HG03095 (cell line): ENCODE measurements around the gene PABPC3.

Source experiments
- ATAC-seq: cut with Tn5 transposase; IDR thresholded peaks from one replicate; pipeline ENCODE4 v1.9.1; 2021; ENCODE audit warnings: moderate library complexity; ENCODE audit not compliant: unreplicated experiment

PABPC3 gene

DNA sequence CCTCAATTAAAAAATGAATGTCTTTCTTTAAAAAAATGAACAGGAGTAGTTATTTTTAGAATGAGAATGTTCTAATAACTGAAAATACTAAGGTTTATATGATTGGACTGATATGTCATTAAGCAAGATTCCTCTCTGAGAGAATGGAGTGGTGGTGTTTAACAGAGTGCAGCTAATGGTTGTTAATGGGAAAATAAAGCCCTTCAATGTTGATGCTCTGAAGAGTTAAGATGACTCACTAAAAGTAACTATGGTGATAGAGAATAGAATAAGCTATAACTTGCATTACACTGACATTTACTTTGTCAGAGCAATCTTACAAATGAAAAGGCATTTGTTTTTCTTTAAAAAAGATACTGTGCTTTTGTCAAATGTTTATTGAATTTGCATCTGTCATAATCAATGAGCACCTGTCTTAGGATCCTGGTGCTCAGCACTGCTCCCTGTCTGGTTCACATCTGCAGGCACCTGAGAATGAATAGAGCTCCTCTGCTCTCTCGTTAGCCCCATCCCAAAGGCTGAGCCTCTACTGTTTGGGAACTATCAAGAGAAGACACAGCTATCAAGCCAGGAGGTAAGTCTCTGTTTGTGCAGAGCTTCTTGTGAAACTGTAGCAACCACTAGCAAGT lies 15.1 kb downstream of the PABPC3 start:
- ATAC-seq, result no peak

GRCh38 chr13:25111585-25111956 lies 15.6 kb downstream of the PABPC3 start:
- no peak for ATAC-seq

DNA sequence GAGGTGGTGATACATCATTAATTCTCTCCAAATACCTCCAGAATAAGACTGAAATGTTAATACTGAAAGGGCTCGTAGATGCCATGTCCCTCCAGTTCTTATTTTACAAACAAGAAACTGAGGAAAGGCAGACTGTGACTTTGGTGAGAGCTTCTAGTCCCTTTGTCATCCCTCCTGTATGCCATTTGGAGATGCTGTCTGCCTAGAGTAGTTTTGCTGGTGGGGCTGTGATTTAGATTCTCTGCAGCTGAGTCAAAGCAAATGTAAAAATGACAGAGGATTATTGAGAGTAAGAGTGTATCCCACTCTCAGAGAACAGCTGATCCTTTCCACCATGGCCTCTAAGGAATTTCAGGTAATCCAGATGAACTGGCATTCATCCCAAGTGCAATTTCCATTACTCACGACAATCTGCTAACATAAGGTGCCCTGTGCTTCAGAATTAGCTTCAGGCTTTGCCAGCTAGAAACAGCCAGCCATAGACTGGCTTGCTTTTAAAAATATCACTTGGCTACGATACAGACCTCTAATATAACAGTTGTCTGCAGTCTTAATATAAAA lies 16.8 kb downstream of the PABPC3 start:
- no peak for ATAC-seq

DNA sequence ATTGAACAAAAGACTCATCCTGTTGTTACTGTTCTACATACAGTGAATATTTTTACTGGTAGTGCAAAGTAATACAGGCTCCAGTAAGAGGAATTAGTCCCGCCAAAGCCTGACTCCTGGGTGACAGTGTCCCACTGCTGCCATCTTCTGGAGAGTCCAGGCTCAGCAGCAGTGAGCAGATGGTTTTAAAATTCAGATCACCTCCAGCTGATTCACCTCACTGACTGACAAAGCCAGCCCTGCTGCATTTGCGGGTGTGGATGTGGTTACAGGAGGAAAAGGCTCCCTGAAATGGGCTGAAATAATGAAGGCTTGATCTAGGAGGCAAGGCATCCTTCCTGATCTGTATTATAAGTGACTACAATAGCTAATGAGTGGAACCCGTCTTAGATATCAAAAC lies 18.3 kb downstream of the PABPC3 start:
- no peak for ATAC-seq

- ATAC-seq, result no peak
Measured at GRCh38 chr13:25116044-25116443, 20.1 kb downstream of the PABPC3 start.

- no peak for ATAC-seq
Measured at GRCh38 chr13:25117312-25117711, 21.4 kb downstream of the PABPC3 start.

DNA sequence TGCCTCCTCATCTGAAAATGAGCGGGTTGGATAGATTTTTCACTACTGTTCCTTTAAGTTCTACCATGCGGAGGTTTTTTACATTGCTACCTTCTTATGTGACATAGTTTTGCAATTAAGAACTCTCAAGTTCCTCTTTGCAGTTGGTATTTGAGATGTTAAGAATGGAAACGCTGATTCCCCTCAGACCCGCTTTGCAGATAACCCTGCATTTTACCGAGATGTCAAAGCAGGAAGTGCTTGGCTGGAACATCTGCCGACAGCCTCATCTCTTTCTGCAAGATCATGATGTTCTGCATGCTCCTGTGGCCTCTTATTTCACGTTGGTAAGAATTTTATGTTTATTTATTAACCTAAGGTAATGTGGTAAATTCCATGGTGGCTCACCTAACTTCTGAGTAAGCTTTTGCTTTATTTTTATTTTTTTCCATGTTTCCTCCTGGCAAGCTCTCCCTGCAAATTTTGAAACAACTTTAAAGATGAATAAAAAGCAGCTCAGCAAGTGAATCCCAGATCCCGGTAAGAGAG lies 22.5 kb downstream of the PABPC3 start:
- no peak for ATAC-seq

- ATAC-seq, result no peak
Measured at GRCh38 chr13:25130944-25131343, 35.0 kb downstream of the PABPC3 start.

- ATAC-seq, result no peak
Measured at GRCh38 chr13:25131881-25132420, 36.0 kb downstream of the PABPC3 start.

DNA sequence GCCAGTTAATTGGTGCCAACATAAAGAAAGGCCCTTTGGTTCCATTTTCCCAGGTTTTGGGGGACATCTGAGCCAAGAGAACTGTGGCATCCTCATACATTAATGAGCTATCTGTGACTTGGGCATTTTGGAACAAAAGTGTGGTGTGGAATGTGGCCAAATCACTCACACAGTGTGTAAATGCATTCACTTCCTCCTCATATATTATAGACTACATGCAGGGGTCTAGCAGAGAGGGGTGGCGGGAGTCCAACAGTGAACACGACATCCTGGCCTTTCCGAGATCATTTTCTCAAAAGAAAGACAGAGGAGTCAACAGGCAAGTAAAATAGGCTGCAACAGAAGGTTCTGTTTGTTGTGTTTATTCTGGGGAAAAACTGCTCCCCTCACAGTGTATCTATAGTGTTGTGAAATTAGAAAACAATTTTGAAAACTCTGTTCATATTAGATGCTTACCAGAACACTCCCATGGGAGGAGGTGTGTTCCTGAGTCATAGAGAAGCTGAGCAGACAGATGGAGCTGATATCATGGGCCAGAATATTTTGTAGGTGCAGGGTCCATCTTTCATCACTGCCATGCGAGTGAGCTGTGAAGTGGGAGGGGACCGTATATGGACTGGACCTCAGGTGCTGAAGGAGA lies 36.9 kb downstream of the PABPC3 start:
- ATAC-seq, result no peak

- ATAC-seq, result no peak
Measured at GRCh38 chr13:25135896-25136295, 40.0 kb downstream of the PABPC3 start.

GRCh38 chr13:25136880-25137787 lies 41.2 kb downstream of the PABPC3 start:
- ATAC-seq, result no peak

GRCh38 chr13:25137788-25138115 lies 41.8 kb downstream of the PABPC3 start:
- no peak for ATAC-seq

- no peak for ATAC-seq
Measured at GRCh38 chr13:25141042-25141441, 45.1 kb downstream of the PABPC3 start.

GRCh38 chr13:25143706-25144105 lies 47.8 kb downstream of the PABPC3 start:
- no peak for ATAC-seq

DNA sequence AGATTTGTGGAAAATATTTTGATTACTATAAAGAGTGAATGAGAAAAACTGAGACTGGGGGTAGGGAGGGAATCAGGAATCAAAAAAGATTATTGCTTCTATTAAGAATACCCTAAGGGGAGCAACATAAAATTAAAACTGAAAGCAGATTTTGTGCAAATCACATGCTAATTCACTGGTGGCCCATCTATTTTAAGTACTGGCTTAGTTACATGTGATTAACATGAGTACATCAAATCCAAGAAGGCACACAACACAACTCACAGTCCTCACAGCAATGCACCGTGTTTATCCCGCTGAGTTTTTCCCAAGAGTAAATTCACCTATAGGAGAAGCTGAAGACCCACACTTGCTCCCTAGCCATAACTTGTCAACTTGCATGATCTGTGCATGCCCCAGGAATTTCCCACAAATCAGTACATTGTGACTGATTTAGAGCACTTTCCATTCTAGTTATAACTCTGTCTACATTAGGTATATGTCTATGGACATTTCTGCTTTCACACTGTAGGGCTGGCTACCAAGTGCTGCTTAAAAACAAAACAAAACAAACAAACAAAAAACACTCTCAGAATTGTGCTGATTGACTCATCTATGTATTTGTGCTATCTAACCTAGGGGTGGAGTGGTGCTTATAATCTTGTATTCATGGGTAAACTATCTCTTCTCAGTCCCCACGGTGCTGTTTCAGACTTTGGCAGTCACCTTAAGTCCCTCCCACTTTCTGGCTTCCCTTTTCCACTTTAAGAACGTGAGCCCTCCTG lies 51.9 kb downstream of the PABPC3 start:
- peak; percentile 73 for ATAC-seq

DNA sequence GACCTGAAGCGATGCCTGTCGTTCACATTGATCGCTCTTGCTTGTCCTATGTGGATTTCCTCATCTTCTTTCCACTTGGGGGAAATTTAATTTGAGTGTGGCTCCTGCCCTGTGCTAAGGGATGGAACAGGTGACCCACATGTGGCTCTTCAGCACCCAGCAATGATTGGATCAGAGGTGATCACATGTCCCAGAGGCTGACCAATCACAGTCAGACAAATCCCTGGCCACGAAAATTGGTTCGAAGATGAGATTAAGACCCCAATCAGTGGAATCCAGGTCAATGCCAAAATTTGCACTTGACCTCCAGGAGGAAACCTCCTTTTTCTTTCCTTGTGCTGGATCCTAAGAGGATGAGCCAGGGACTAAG lies 52.5 kb downstream of the PABPC3 start:
- no peak for ATAC-seq
